Measurements from ENCODE around the gene GAL3ST2. TPM values are rescaled to one million over a fixed set of nuclear protein-coding genes. Genes with fewer than 3 reads are reported as not detected.
A peak's percentile ranks its signal among the peaks of the same experiment; 100 is the strongest.
"Not testable (repeated sequence)": the region's sequence is repeated elsewhere in the genome, so short reads cannot be mapped to it uniquely, and the experiment has no call there.

Gene GAL3ST2
- total RNA-seq, 4 donors from 2014 or later: 1.6 TPM; not detected in 3

DNA sequence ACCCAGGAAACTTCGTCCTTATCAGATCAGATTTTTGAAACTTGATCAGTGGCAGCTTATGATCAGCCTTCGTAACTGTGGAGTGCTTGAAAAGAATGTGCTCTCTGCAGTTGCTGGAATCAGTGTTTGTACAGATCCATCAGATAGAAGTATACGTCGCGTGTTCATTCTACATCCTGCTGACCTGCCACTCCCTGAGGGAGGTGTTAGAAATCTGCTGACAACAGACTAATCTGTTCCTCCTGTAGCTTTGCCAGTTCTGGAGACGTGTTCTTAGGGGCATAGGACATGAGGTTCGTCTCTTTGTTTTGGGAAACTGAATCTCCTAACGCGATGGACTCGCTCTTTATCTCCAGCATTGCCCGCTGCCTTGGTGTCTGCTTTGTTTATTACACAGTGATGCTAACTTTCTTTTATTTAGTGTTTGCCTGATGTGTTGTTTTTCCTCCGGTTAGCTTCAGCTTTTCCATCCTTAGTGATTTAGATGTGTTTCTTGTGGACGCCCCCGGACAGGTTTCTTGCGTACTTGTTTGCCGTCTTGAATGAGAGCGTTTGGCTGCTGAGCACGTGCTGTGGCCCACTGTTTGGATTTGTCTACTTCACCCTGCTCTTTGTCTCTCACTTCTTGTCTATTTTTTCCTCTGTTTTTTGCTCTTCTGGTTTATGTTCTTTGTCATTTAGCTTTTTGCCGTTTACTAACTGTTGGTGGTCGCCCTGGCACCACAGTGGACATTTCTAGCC lies 17.4 kb upstream of the GAL3ST2 start:
- DNase-seq (no peak), ATAC-seq (no peak)
- in situ Hi-C loops (cut with MboI; ENCODE audit: low sequenced_read_pairs in 4 of 4): no loop called here
- Histone ChIP-seq H3K4me3 (no peak overlapping the region), H3K9me3 (no peaks in the 10 kb centered on the region), H3K27ac (no peak overlapping the region), H3K27me3 (no peaks in the 10 kb centered on the region), H3K4me1 (no peaks in the 10 kb centered on the region), H3K36me3 (peaks cover 5 to 41% of the 10 kb centered on the region in 2 donors)
- no peak for TF ChIP-seq POLR2A (IDR thresholded peaks at IDR 0.05)
- TF ChIP-seq, protein P1, sequence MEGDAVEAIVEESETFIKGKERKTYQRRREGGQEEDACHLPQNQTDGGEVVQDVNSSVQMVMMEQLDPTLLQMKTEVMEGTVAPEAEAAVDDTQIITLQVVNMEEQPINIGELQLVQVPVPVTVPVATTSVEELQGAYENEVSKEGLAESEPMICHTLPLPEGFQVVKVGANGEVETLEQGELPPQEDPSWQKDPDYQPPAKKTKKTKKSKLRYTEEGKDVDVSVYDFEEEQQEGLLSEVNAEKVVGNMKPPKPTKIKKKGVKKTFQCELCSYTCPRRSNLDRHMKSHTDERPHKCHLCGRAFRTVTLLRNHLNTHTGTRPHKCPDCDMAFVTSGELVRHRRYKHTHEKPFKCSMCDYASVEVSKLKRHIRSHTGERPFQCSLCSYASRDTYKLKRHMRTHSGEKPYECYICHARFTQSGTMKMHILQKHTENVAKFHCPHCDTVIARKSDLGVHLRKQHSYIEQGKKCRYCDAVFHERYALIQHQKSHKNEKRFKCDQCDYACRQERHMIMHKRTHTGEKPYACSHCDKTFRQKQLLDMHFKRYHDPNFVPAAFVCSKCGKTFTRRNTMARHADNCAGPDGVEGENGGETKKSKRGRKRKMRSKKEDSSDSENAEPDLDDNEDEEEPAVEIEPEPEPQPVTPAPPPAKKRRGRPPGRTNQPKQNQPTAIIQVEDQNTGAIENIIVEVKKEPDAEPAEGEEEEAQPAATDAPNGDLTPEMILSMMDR (IDR thresholded peaks at IDR 0.05 in 4 of 5, conservative IDR thresholded peaks at IDR 0.05 in 1 of 5): no peak
- intact Hi-C loops (cut with DNase I; ENCODE audit: low total_unique reads): no loop called here

DNA sequence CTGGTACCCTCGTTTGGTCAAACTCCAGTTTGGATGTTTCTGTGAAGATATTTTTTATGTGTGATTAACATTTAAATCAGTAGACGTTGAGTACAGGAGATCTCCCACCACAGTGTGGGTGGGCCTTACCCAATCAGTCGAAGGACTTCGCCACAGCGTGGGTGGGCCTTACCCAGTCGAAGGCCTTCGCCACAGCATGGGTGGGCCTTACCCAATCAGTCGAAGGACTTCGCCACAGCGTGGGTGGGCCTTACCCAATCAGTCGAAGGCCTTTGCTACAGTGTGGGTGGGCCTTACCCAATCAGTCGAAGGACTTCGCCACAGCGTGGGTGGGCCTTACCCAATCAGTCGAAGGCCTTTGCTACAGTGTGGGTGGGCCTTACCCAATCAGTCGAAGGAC lies 16.7 kb upstream of the GAL3ST2 start:
- H3K36me3 ChIP-seq: peaks cover 5 to 34% of the 10 kb centered on the region in 2 donors
- H3K4me3 ChIP-seq; H3K27ac ChIP-seq; ATAC-seq; H3K9me3 ChIP-seq; H3K27me3 ChIP-seq; in situ Hi-C loops (cut with MboI; ENCODE audit: low sequenced_read_pairs in 4 of 4); DNase-seq; intact Hi-C loops (cut with DNase I; ENCODE audit: low total_unique reads); H3K4me1 ChIP-seq: not testable (repeated sequence)

DNA sequence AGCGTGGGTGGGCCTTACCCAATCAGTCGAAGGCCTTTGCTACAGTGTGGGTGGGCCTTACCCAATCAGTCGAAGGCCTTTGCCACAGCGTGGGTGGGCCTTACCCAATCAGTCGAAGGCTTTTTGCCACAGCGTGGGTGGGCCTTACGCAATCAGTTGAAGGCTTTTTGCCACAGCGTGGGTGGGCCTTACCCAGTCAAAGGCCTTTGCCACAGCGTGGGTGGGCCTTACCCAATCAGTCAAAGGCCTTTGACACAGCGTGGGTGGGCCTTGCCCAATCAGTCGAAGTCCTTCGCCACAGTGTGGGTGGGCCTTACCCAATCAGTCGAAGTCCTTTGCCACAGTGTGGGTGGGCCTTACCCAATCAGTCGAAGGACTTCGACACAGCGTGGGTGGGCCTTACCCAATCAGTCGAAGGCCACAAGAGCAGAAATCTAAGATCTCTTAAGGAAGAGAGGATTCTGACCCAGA lies 16.3 kb upstream of the GAL3ST2 start:
- ATAC-seq (no peak), DNase-seq (no peak)
- intact Hi-C loops (cut with DNase I; ENCODE audit: low total_unique reads) (no loop called here), in situ Hi-C loops (cut with MboI; ENCODE audit: low sequenced_read_pairs in 4 of 4) (no loop called here)
- no peaks in the 10 kb centered on the region for H3K9me3 ChIP-seq
- H3K4me3 ChIP-seq: no peak overlapping the region
- no peaks in the 10 kb centered on the region for H3K27me3 ChIP-seq
- H3K4me1 ChIP-seq: no peaks in the 10 kb centered on the region
- TF ChIP-seq, protein P1 (IDR thresholded peaks at IDR 0.05 in 4 of 5, conservative IDR thresholded peaks at IDR 0.05 in 1 of 5): no peak
- TF ChIP-seq POLR2A (IDR thresholded peaks at IDR 0.05): no peak
- no peak overlapping the region for H3K27ac ChIP-seq
- H3K36me3 ChIP-seq: peaks cover 5 to 30% of the 10 kb centered on the region in 2 donors

DNA sequence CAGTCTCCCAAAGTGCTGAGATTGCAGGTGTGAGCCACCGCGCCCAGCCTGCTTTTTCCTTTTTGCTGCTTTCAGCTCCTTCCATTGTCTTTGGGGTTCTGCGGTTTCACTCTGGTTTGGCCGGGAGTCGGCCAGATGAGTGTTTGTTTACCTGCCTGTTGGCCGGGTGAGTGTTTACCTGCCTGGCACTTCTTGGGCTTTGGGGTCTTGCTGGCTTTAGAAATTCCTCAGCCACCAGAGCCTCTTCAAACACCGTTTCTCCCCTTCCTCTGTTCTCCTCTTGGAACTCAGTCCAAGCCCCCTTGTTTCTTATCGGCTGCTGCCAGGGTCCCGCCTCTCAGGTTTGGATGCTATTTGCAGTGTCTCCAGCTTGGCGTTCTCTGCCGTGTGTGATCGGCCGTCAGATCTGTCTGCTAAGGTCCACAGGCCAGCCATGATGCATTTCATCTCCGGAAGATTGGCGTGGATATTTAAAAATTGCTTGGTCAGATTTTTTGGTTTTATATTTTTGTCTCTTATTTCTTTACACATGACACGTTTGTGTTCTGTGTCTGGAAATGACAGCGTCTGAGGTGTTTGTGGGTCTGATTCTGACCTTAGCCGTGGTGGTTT lies 14.2 kb upstream of the GAL3ST2 start:
- intact Hi-C loops (cut with DNase I; ENCODE audit: low total_unique reads): no loop called here
- in situ Hi-C loops (cut with MboI; ENCODE audit: low sequenced_read_pairs in 4 of 4): no loop called here
- Histone ChIP-seq H3K27ac (no peak overlapping the region), H3K4me3 (no peak overlapping the region), H3K27me3 (no peaks in the 10 kb centered on the region), H3K36me3 (peaks cover 5 to 13% of the 10 kb centered on the region in 2 donors), H3K4me1 (no peaks in the 10 kb centered on the region), H3K9me3 (no peaks in the 10 kb centered on the region)
- TF ChIP-seq, protein P1 (IDR thresholded peaks at IDR 0.05 in 4 of 5, conservative IDR thresholded peaks at IDR 0.05 in 1 of 5): no peak
- TF ChIP-seq POLR2A (IDR thresholded peaks at IDR 0.05): no peak
- no peak for ATAC-seq
- peak in 1 of 2 donors; percentile 6 for DNase-seq

DNA sequence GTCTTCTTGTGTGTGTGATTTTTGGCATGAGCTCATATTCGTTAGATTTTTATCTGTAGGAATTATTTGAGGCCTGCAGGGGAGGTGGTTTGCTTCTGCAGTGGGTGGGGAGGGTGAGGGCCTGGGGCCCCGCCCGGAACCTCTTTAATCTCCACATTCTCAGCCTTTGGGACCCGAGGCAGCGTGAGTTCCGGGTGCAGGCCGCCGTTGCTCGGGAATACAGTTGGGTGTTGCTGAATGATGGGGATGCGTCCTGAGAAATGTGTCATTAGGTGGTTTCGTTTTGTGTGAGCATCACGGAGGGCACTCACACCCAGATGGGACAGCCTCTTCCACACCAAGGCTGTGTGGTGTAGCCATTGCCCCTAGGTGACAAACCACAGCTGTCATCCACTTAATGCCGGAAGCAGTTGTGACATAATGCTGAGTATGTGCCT lies 13.7 kb upstream of the GAL3ST2 start:
- intact Hi-C loops (cut with DNase I; ENCODE audit: low total_unique reads): no loop called here
- no peak overlapping the region for H3K4me3 ChIP-seq
- peak in 1 of 2 donors; percentile 17 for DNase-seq
- no peak for ATAC-seq
- no peaks in the 10 kb centered on the region for H3K27me3 ChIP-seq
- no peaks in the 10 kb centered on the region for H3K4me1 ChIP-seq
- H3K9me3 ChIP-seq: no peaks in the 10 kb centered on the region
- H3K36me3 ChIP-seq: peaks cover 5 to 13% of the 10 kb centered on the region in 2 donors
- no peak overlapping the region for H3K27ac ChIP-seq
- in situ Hi-C loops (cut with MboI; ENCODE audit: low sequenced_read_pairs in 4 of 4): no loop called here
- no peak for TF ChIP-seq POLR2A (IDR thresholded peaks at IDR 0.05)
- TF ChIP-seq, protein P1 (IDR thresholded peaks at IDR 0.05 in 4 of 5, conservative IDR thresholded peaks at IDR 0.05 in 1 of 5): no peak

Measured in gastrocnemius medialis (tissue), 4 donors.